SK-N-SH (cell line): ENCODE results near the gene ITGB6. TPM values are rescaled to one million over a fixed set of nuclear protein-coding genes. Genes with fewer than 3 reads are reported as not detected.

Source experiments
- CTCF ChIA-PET: fragments of 300-600, 350-600 bp; formaldehyde crosslinking; extraction: SDS; loops from one replicate; lab custom pipeline; 2021; lab: Yijun Ruan, JAX
- POLR2A ChIA-PET: fragments of 350-600 bp; sonication (Branson Sonifier 250); formaldehyde crosslinking; extraction: SDS; loops from one replicate; lab custom pipeline; 2020; ENCODE audit warnings: antibody characterized with exemption, inconsistent platforms; lab: Yijun Ruan, JAX
- DNase-seq: peaks from one replicate; pipeline ENCODE4 v3.0.0; 2012
- H2AFZ ChIP-seq: fragments of 200-600 bp; sonication (generic); 2 replicates; pipeline ENCODE4 v1.8.1; 2016; ENCODE audit warnings: antibody characterized with exemption, mild to moderate bottlenecking, low read depth
- H3F3A ChIP-seq: fragments of 200-600 bp; sonication (generic); replicated peaks from 2 replicates; pipeline ENCODE3; 2016; ENCODE audit warnings: antibody characterized with exemption, mild to moderate bottlenecking; ENCODE audit not compliant: insufficient read depth
- H3K27ac ChIP-seq, 2 experiments: fragments of 200-500 bp in 1 of 2; fragments of 200-600 bp in 1 of 2; sonication (Bioruptor generic) in 1 of 2; sonication (generic), shearing (Covaris generic) in 1 of 2; 2 replicates each; pipeline versions ENCODE4 v1.5.1 to v1.6.1; 2014 to 2016; ENCODE audit warnings: low read depth in 2 of 2, inconsistent platforms in 1 of 2, low read length in 1 of 2, mild to moderate bottlenecking in 1 of 2, mixed read lengths in 1 of 2
- H3K27me3 ChIP-seq: fragments of 200-600 bp; sonication (generic), shearing (Covaris generic); 2 replicates; pipeline ENCODE4 v1.6.1; 2016; ENCODE audit warnings: mixed run types; ENCODE audit not compliant: insufficient read depth
- H3K36me3 ChIP-seq, 2 experiments: fragments of 200-500 bp in 1 of 2; fragments of 200-600 bp in 1 of 2; sonication (Bioruptor generic) in 1 of 2; sonication (generic) in 1 of 2; replicated peaks in 1 of 2; 2 replicates each; pipeline versions ENCODE3 to v1.5.1; 2014 to 2016; ENCODE audit warnings: low read length in 1 of 2, mild to moderate bottlenecking in 1 of 2; ENCODE audit not compliant: insufficient read depth in 2 of 2, control insufficient read depth in 1 of 2
- H3K4me1 ChIP-seq, 2 experiments: fragments of 200-500 bp in 1 of 2; fragments of 200-600 bp in 1 of 2; sonication (Bioruptor generic) in 1 of 2; sonication (generic), shearing (Covaris generic) in 1 of 2; 2 replicates each; pipeline versions ENCODE4 v1.5.1 to v1.6.1; 2014 to 2016; ENCODE audit warnings: low read depth in 1 of 2, low read length in 1 of 2, mixed run types in 1 of 2; ENCODE audit not compliant: insufficient read depth in 2 of 2, control insufficient read depth in 1 of 2
- H3K4me2 ChIP-seq: fragments of 200-600 bp; sonication (generic), shearing (Covaris generic); 2 replicates; pipeline ENCODE4 v1.6.1; 2017; ENCODE audit warnings: mixed run types
- H3K4me3 ChIP-seq, 2 experiments: fragments of 200-500 bp in 1 of 2; fragments of 200-600 bp in 1 of 2; sonication (Bioruptor generic) in 1 of 2; sonication (generic), shearing (Covaris generic) in 1 of 2; 2 replicates each; pipeline versions ENCODE4 v1.5.1 to v1.8.1; 2014 to 2016; ENCODE audit warnings: low read depth in 2 of 2, inconsistent platforms in 1 of 2, low read length in 1 of 2, mild to moderate bottlenecking in 1 of 2, mixed read lengths in 1 of 2, moderate library complexity in 1 of 2
- H3K79me2 ChIP-seq: fragments of 200-600 bp; sonication (generic); 2 replicates; pipeline ENCODE4 v1.8.1; 2017; ENCODE audit warnings: mild to moderate bottlenecking; ENCODE audit not compliant: insufficient read depth
- H3K9ac ChIP-seq: fragments of 200-600 bp; sonication (generic); 2 replicates; pipeline ENCODE4 v1.6.1; 2017; ENCODE audit warnings: mixed run types
- H3K9me2 ChIP-seq: fragments of 200-600 bp; sonication (generic); 2 replicates; pipeline ENCODE4 v1.6.1; 2017; ENCODE audit warnings: mixed run types
- H3K9me3 ChIP-seq: fragments of 200-600 bp; sonication (generic); 2 replicates; pipeline ENCODE4 v1.6.1; 2017; ENCODE audit warnings: mixed run types, mild to moderate bottlenecking, moderate library complexity
- H4K20me1 ChIP-seq: fragments of 200-600 bp; sonication (generic); 2 replicates; pipeline ENCODE4 v1.6.1; 2017; ENCODE audit warnings: mild to moderate bottlenecking, mixed run types; ENCODE audit not compliant: insufficient read depth
- EP300 ChIP-seq, 2 experiments: IDR thresholded peaks; 2 replicates each; pipeline versions ENCODE4 v1.4.0 to v1.6.1; 2012; ENCODE audit warnings: borderline replicate concordance in 1 of 2, low read depth in 1 of 2, low read length in 1 of 2
- EZH2phosphoT487 ChIP-seq: fragments of 200-600 bp; sonication (generic); IDR thresholded peaks from 2 replicates; pipeline ENCODE4 v1.6.1; 2017; ENCODE audit warnings: low read depth, mixed run types, mild to moderate bottlenecking, antibody characterized with exemption, moderate library complexity, borderline replicate concordance
- GABPA ChIP-seq: IDR thresholded peaks from 2 replicates; pipeline ENCODE4 v1.4.0; 2012; ENCODE audit warnings: low read depth, mild to moderate bottlenecking
- JUND ChIP-seq: IDR thresholded peaks from 2 replicates; pipeline ENCODE4 v1.4.0; 2012
- MEF2A ChIP-seq: IDR thresholded peaks from 2 replicates; pipeline ENCODE4 v1.4.0; 2012; ENCODE audit warnings: low read depth, borderline replicate concordance
- NFIC ChIP-seq: IDR thresholded peaks from 2 replicates; pipeline ENCODE4 v1.4.0; 2012; ENCODE audit warnings: borderline replicate concordance
- NRF1 ChIP-seq: IDR thresholded peaks from 2 replicates; pipeline ENCODE4 v1.6.1; 2012; ENCODE audit warnings: low read depth, mild to moderate bottlenecking, low read length
- RCOR1 ChIP-seq: fragments of 150-350 bp; IDR thresholded peaks from 2 replicates; pipeline ENCODE4 v1.6.1; 2017; ENCODE audit warnings: antibody characterized with exemption, low read length
- RFX5 ChIP-seq: IDR thresholded peaks from 2 replicates; pipeline ENCODE4 v1.6.1; 2012; ENCODE audit warnings: mild to moderate bottlenecking, improper control_type of control experiment, low read length
- RXRA ChIP-seq: IDR thresholded peaks from 2 replicates; pipeline ENCODE4 v1.4.0; 2012; ENCODE audit warnings: low read depth, mild to moderate bottlenecking, borderline replicate concordance
- SMC3 ChIP-seq: IDR thresholded peaks from 2 replicates; pipeline ENCODE4 v1.6.1; 2012; ENCODE audit warnings: low read depth, low read length, improper control_type of control experiment
- USF2 ChIP-seq: fragments of 150-350 bp; IDR thresholded peaks from 2 replicates; pipeline ENCODE4 v1.6.1; 2017; ENCODE audit warnings: antibody characterized with exemption, low read length, low read depth, borderline replicate concordance
- ZBTB33 ChIP-seq: IDR thresholded peaks from 2 replicates; pipeline ENCODE4 v1.4.0; 2012; ENCODE audit warnings: low read depth, borderline replicate concordance
- WGBS: methylation state at CpG from one replicate; pipeline ENCODE4 v1.1.6; 2017; ENCODE audit warnings: low lambda C conversion rate; 5-methylcytosine and 5-hydroxymethylcytosine counted together
- polyA plus RNA-seq, 3 experiments: library from polyadenylated mRNA; depleted of rRNA; stranded (reverse); fragments of >200 nt; gene quantifications; 2 replicates each; pipeline ENCODE4 v1.2.3, GENCODE V29; 2012
- TF ChIP-seq, protein P1 (sequence below): IDR thresholded peaks from 2 replicates; pipeline ENCODE4 v1.6.1; 2012; ENCODE audit warnings: mild to moderate bottlenecking, low read depth, low read length, moderate library complexity
- TF ChIP-seq, protein P2 (sequence below): fragments of 150-350 bp; IDR thresholded peaks from 2 replicates; pipeline ENCODE4 v1.6.1; 2016; ENCODE audit warnings: mild to moderate bottlenecking, low read depth, low read length

ITGB6 gene
- polyA plus RNA-seq, 1 of the 3 experiments (the other 2 are of a cell fraction), result 0.10 TPM

DNA sequence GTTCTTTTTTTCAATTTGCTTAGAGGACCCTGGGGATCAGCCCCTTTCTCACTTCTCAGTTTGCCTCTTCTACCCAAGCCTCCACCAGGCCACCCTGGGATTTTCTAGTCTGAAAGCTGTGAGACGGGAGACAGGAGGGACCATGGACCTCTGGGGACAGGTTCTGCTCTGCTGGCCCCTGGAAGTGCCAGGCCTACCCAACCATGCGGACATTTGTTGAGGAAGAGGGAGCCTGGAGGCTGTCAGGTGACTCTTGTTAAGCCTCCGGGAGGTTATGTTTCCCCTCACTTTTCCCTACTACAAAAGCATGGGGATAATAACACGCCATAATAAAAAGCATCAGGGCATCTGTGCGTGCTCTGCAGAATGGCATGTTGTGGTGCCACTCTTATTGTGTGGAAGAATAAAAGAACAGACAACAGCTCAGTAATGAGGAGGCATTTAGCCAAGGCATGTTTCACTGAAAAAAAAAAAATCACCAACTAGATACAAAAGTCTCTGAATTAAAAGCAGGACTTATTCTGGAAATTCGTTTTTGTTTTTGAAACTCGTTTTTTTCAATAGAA, 89.3 kb downstream of the ITGB6 start:
- Histone ChIP-seq H4K20me1 (no peaks in the 10 kb centered on the region), H3K9me2 (no peaks in the 10 kb centered on the region), H3K4me1 (peaks cover 5 to 7% of the 10 kb centered on the region in 2 experiments; a peak in 2 of 4 replicates), H3K4me2 (no peak overlapping the region), H3K36me3 (no peaks in the 10 kb centered on the region), H2AFZ (peak overlapping the region; percentile 32; the same call in 1 of the 2 replicates), H3K9ac (no peak overlapping the region), H3K79me2 (no peaks in the 10 kb centered on the region), H3K9me3 (no peaks in the 10 kb centered on the region), H3K27ac (peak overlapping the region in 1 of 2 experiments; percentile 58; a peak in 1 of 4 replicates), H3F3A (no peaks in the 10 kb centered on the region), H3K27me3 (no peaks in the 10 kb centered on the region), H3K4me3 (no peak overlapping the region)
- no peak for TF ChIP-seq RCOR1
- peak in 1 of 2 experiments; percentile 15; a peak in 1 of 4 replicates for TF ChIP-seq EP300 (IDR thresholded peaks at IDR 0.05; ENCODE audit: borderline replicate concordance in 1 of 2, low read depth in 1 of 2, low read length in 1 of 2)
- no peak for TF ChIP-seq USF2
- WGBS, result 69% methylated on average over 6 of the region's 7 CpGs
- peak; percentile 13 for DNase-seq
- POLR2A ChIA-PET, result no interaction called here
- CTCF ChIA-PET, result interaction anchor here (0.6 to 2.9 kb wide), 51 partner anchors 7 to 955 kb away, joined by 3 to 51 read pairs (median 5); no protein-coding TSS in a partner anchor

DNA sequence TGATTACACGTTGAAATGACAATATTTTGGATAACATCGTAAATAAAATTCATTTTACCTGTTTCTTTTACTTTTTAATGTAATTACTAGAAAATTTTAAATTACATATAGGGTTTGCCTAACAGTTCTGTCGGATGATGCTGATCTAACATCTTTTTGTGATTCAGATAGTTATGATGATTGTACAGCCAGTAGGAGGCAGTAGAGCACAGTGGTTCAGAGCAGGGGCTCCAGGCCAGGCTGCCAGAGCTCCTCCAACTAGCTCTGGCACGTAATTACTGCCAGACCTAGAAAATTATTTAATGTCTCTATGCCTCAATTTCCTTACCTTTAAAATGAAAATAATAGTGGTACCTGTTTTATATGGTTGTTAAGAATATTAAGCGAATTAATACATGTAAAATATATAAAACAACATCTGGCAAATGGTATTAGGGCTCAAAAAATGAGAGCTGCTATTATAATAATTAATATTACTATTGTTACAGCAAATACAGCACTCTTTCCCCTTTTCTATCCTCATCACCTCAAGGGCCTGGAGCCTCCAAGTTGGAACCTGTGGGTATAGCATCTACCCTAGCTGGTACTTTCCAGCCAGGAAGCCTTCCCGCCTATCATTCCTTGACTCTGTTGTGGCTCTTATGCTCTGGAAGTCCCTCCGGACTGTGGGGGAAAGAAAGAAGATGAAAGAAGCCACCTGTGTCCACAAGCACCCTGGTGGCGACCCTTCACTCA, 90.0 kb downstream of the ITGB6 start:
- H4K20me1 ChIP-seq, result no peaks in the 10 kb centered on the region
- peak overlapping the region; percentile 32; the same call in 1 of the 2 replicates for H2AFZ ChIP-seq
- no peaks in the 10 kb centered on the region for H3K27me3 ChIP-seq
- H3K4me1 ChIP-seq, result peaks cover 5 to 7% of the 10 kb centered on the region in 2 experiments; a peak in 2 of 4 replicates
- H3K27ac ChIP-seq, result peak overlapping the region in 1 of 2 experiments; percentile 58; a peak in 1 of 4 replicates
- H3K4me2 ChIP-seq, result no peak overlapping the region
- H3K9ac ChIP-seq, result no peak overlapping the region
- WGBS, result 35% methylated on average over 8 of the region's 8 CpGs
- H3K79me2 ChIP-seq, result no peaks in the 10 kb centered on the region
- no peaks in the 10 kb centered on the region for H3K9me3 ChIP-seq
- peak; percentile 71 for DNase-seq
- H3K4me3 ChIP-seq, result no peak overlapping the region; a peak in 1 of 4 replicates
- ChIA-PET POLR2A (no interaction called here), CTCF (interaction anchor here (0.6 to 2.9 kb wide), 57 partner anchors 8 to 956 kb away, joined by 3 to 51 read pairs (median 4); no protein-coding TSS in a partner anchor)
- H3K9me2 ChIP-seq, result no peaks in the 10 kb centered on the region
- H3K36me3 ChIP-seq, result no peaks in the 10 kb centered on the region
- no peaks in the 10 kb centered on the region for H3F3A ChIP-seq
- TF ChIP-seq NFIC, result peak; percentile 20; the same call in 1 of the 2 replicates
- TF ChIP-seq MEF2A, result no peak
- no peak for TF ChIP-seq RXRA
- no peak for TF ChIP-seq RFX5
- no peak for TF ChIP-seq JUND
- no peak for TF ChIP-seq ZBTB33
- no peak for TF ChIP-seq EZH2phosphoT487
- TF ChIP-seq USF2, result no peak
- TF ChIP-seq GABPA, result no peak
- no peak for TF ChIP-seq NRF1
- TF ChIP-seq, protein P1, sequence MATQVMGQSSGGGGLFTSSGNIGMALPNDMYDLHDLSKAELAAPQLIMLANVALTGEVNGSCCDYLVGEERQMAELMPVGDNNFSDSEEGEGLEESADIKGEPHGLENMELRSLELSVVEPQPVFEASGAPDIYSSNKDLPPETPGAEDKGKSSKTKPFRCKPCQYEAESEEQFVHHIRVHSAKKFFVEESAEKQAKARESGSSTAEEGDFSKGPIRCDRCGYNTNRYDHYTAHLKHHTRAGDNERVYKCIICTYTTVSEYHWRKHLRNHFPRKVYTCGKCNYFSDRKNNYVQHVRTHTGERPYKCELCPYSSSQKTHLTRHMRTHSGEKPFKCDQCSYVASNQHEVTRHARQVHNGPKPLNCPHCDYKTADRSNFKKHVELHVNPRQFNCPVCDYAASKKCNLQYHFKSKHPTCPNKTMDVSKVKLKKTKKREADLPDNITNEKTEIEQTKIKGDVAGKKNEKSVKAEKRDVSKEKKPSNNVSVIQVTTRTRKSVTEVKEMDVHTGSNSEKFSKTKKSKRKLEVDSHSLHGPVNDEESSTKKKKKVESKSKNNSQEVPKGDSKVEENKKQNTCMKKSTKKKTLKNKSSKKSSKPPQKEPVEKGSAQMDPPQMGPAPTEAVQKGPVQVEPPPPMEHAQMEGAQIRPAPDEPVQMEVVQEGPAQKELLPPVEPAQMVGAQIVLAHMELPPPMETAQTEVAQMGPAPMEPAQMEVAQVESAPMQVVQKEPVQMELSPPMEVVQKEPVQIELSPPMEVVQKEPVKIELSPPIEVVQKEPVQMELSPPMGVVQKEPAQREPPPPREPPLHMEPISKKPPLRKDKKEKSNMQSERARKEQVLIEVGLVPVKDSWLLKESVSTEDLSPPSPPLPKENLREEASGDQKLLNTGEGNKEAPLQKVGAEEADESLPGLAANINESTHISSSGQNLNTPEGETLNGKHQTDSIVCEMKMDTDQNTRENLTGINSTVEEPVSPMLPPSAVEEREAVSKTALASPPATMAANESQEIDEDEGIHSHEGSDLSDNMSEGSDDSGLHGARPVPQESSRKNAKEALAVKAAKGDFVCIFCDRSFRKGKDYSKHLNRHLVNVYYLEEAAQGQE, result no peak
- peak in 1 of 2 experiments; percentile 44; a peak in 3 of 4 replicates for TF ChIP-seq EP300 (IDR thresholded peaks at IDR 0.05; ENCODE audit: borderline replicate concordance in 1 of 2, low read depth in 1 of 2, low read length in 1 of 2)
- TF ChIP-seq, protein P2, sequence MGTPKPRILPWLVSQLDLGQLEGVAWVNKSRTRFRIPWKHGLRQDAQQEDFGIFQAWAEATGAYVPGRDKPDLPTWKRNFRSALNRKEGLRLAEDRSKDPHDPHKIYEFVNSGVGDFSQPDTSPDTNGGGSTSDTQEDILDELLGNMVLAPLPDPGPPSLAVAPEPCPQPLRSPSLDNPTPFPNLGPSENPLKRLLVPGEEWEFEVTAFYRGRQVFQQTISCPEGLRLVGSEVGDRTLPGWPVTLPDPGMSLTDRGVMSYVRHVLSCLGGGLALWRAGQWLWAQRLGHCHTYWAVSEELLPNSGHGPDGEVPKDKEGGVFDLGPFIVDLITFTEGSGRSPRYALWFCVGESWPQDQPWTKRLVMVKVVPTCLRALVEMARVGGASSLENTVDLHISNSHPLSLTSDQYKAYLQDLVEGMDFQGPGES, result no peak
- peak; percentile 91 for TF ChIP-seq SMC3
